PFSK-1 (cell line): Measurements from ENCODE around the gene ZSCAN5B.
"Not testable (repeated sequence)": the region's sequence is repeated elsewhere in the genome, so short reads cannot be mapped to it uniquely, and the experiment has no call there.

Source experiments
- FOXP2 ChIP-seq: optimal IDR thresholded peaks from 2 replicates; pipeline ENCODE3; 2011; ENCODE audit warnings: borderline replicate concordance, control low read depth, inconsistent platforms; ENCODE audit not compliant: insufficient read depth; ENCODE audit errors: extremely low read length, extremely low read depth
- POLR2AphosphoS5 ChIP-seq: IDR thresholded peaks from 2 replicates; pipeline ENCODE4 v1.6.1; 2012; ENCODE audit warnings: low read depth, mild to moderate bottlenecking, control low read depth, low read length, moderate library complexity
- REST ChIP-seq, 2 experiments: IDR thresholded peaks; 2 replicates each; pipeline versions ENCODE4 v1.6.1 to v1.8.0; 2011 to 2012; ENCODE audit warnings: low read depth in 2 of 2, low read length in 2 of 2, control low read depth in 1 of 2, inconsistent platforms in 1 of 2, mild to moderate bottlenecking in 1 of 2, moderate library complexity in 1 of 2; ENCODE audit not compliant: insufficient read depth in 1 of 2
- SIN3A ChIP-seq: IDR thresholded peaks from 2 replicates; pipeline ENCODE4 v1.6.1; 2012; ENCODE audit warnings: mild to moderate bottlenecking, low read length, moderate library complexity, borderline replicate concordance; ENCODE audit not compliant: insufficient read depth
- TAF1 ChIP-seq: IDR thresholded peaks from 2 replicates; pipeline ENCODE4 v1.6.1; 2012; ENCODE audit warnings: low read length, control low read depth, borderline replicate concordance; ENCODE audit not compliant: insufficient read depth

Gene ZSCAN5B

GRCh38 chr19:56189785-56190184, 7.8 kb downstream of the ZSCAN5B start:
- TF ChIP-seq REST (IDR thresholded peaks at IDR 0.05; ENCODE audit: insufficient read depth in 1 of 2, low read depth in 2 of 2, low read length in 2 of 2) (no peak), SIN3A (no peak), POLR2AphosphoS5 (no peak), FOXP2 (no peak)

DNA sequence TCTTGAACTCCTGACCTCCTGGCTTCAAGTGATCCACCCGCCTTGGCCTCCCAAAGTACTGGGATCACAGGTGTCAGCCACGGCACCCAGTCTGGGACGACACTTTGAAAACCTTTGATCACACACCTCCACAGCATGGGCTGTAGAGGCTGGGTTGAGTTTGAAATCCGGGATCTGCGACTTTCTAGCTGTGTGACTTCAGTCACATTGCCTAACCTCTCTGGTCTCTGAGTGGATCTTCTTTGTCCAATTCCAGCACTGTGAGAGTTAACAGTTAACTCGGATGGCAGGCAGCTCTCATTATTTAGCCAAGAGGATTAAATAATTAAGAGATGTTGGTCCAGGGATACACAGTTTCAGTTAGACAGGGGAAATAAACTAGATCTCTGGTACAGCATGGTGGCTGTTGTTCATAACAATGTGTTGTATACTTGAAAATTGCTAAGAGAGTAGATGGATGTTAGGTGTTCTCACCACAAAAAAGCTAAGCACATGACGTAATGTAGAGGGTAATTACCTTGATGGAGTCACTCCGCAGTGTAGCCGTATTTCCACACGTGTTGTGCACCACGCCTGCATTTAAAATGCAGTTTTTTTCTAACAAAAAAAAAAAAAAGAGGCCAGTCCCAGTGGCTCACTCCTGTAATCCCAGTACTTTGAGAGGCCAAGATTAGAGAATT, 19.9 kb downstream of the ZSCAN5B start:
- no peak for TF ChIP-seq REST (IDR thresholded peaks at IDR 0.05; ENCODE audit: insufficient read depth in 1 of 2, low read depth in 2 of 2, low read length in 2 of 2)
- no peak for TF ChIP-seq SIN3A
- TF ChIP-seq POLR2AphosphoS5, result no peak
- no peak for TF ChIP-seq TAF1
- no peak for TF ChIP-seq FOXP2

GRCh38 chr19:56176881-56177280, 20.7 kb downstream of the ZSCAN5B start:
- no peak for TF ChIP-seq SIN3A
- TF ChIP-seq FOXP2, result no peak
- no peak for TF ChIP-seq POLR2AphosphoS5
- TF ChIP-seq TAF1, result no peak
- no peak for TF ChIP-seq REST (IDR thresholded peaks at IDR 0.05; ENCODE audit: insufficient read depth in 1 of 2, low read depth in 2 of 2, low read length in 2 of 2)

GRCh38 chr19:56175861-56176307, 21.7 kb downstream of the ZSCAN5B start, which contains the start of gene GALP:
Gene GALP (plus strand): TSS chr19:56176008. CDS start chr19:56177109, 1,101 bp downstream.
- TF ChIP-seq TAF1, SIN3A, FOXP2: not testable (repeated sequence)

DNA sequence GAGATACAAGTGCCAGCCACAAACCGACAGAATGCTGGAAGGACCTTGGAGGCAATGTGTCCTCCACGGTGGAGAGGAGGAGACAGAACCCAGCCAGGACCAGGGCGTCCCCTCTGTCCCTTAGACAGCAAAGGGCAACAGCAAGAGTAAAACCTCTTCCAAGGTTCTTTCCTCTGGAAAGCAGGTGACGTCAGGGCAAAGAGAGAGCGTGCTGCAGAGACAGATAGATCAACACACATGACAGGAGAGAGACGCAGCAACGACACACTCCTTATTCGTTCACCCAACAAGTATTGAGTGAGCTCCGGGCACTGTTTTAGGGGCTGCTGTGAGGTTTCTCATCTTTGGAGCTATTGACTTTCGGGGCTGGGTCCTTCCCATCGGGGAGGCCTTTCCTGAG, 23.0 kb downstream of the ZSCAN5B start:
- TF ChIP-seq REST (IDR thresholded peaks at IDR 0.05; ENCODE audit: insufficient read depth in 1 of 2, low read depth in 2 of 2, low read length in 2 of 2) (no peak), FOXP2 (no peak), POLR2AphosphoS5 (no peak), SIN3A (no peak), TAF1 (no peak)
